DOHH2 (cell line): ENCODE data around the gene DBR1.

ENCODE experiments used
- CTCF ChIP-seq: fragments of 200-600 bp; sonication (generic); IDR thresholded peaks from one replicate; pipeline ENCODE4 v1.5.1; 2014; ENCODE audit warnings: antibody characterized with exemption, mild to moderate bottlenecking, low read depth, low read length; ENCODE audit not compliant: poor library complexity, severe bottlenecking
- EZH2phosphoT487 ChIP-seq: fragments of 200-600 bp; sonication (generic); IDR thresholded peaks from 2 replicates; pipeline ENCODE4 v1.6.1; 2017; ENCODE audit warnings: borderline replicate concordance, mild to moderate bottlenecking, antibody characterized with exemption, low read length, moderate library complexity, mixed read lengths

GRCh38 chr3:138135146-138135832 lies 39.4 kb downstream of the DBR1 start:
- TF ChIP-seq CTCF (no peak), EZH2phosphoT487 (no peak)
